Hepatocyte (in vitro differentiated cells): Measurements from ENCODE around the gene ATP5PD.

ENCODE experiments used
- EZH2 ChIP-seq: fragments of 200-600 bp; sonication (generic); IDR thresholded peaks from 2 replicates; pipeline ENCODE4 v1.6.1; 2016; ENCODE audit warnings: antibody characterized with exemption, mild to moderate bottlenecking, borderline replicate concordance
- TF ChIP-seq, protein P1 (sequence below): fragments of 200-600 bp; sonication (generic); IDR thresholded peaks from 2 replicates; pipeline ENCODE4 v1.5.1; 2016; ENCODE audit warnings: antibody characterized with exemption, mild to moderate bottlenecking; ENCODE audit not compliant: poor library complexity

DNA sequence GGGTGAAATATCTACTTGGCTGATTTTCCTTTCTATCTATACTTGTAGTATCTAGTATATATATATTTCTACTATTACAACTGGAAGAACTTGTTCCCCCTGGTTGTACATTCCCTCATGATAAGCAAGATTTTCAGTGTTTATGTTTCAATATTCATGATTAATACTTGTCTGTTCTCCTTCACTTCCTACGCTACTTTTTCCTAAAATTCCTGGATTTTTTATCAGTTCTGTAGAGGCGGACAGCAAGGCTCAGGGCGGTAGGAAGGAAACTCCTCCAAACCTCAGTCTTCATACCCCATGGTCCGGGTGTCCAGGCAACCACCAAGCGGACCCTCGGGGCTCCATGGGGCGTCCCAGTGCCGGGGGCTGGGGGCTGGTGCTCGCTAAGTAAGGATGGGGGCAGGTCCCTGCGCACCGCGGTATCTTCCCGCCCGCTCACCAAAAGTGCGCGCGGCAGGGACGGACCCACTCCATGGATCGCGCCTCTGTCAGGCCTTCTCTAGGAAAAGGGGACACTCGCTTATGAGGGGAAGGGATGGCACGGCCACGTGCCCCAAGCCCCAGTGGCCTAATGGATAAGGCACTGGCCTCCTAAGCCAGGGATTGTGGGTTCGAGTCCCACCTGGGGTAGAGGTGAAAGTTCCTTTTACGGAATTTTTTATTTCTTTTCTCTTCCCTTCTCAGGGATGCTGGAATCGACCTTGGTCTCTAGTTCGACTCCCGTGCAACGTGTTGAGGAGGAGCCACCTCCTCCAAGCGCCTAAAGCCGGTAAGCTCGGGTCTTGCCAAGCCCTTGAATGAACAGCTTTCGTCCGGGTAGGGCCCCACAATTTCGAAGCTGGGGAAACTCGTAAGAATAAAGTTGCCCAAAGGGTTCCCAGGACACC, 13.2 kb downstream of the ATP5PD start:
- TF ChIP-seq, protein P1, sequence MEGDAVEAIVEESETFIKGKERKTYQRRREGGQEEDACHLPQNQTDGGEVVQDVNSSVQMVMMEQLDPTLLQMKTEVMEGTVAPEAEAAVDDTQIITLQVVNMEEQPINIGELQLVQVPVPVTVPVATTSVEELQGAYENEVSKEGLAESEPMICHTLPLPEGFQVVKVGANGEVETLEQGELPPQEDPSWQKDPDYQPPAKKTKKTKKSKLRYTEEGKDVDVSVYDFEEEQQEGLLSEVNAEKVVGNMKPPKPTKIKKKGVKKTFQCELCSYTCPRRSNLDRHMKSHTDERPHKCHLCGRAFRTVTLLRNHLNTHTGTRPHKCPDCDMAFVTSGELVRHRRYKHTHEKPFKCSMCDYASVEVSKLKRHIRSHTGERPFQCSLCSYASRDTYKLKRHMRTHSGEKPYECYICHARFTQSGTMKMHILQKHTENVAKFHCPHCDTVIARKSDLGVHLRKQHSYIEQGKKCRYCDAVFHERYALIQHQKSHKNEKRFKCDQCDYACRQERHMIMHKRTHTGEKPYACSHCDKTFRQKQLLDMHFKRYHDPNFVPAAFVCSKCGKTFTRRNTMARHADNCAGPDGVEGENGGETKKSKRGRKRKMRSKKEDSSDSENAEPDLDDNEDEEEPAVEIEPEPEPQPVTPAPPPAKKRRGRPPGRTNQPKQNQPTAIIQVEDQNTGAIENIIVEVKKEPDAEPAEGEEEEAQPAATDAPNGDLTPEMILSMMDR: no peak
- TF ChIP-seq EZH2: no peak
